Cardiac fibroblast (primary cell): Measurements from ENCODE around the gene TYW1.
"Not testable (repeated sequence)": the region's sequence is repeated elsewhere in the genome, so short reads cannot be mapped to it uniquely, and the experiment has no call there.

Source experiments
- DNase-seq, 2 donors: peaks; one replicate each; pipeline versions ENCODE4 v3.0.0 to v3.0.0-alpha.2; 2010; ENCODE audit warnings: low read depth in 2 of 2
- H3K4me3 ChIP-seq, 2 donors: replicated peaks in 1 of 2; 1 replicate in 1 of 2; 2 replicates in 1 of 2; pipeline ENCODE4 v1.5.1; 2011; ENCODE audit warnings: low read depth in 2 of 2, low read length in 2 of 2, mild to moderate bottlenecking in 2 of 2, moderate library complexity in 1 of 2
- CTCF ChIP-seq: IDR thresholded peaks from one replicate; pipeline ENCODE4 v1.5.1; 2011; ENCODE audit warnings: low read depth, mild to moderate bottlenecking, low read length, inconsistent platforms

Gene TYW1

GRCh38 chr7:67022511-67022910 lies 25.9 kb downstream of the TYW1 start:
- TF ChIP-seq CTCF = no peak
- no peak overlapping the region for H3K4me3 ChIP-seq
- DNase-seq = peak in 1 of 2 donors; percentile 8

DNA sequence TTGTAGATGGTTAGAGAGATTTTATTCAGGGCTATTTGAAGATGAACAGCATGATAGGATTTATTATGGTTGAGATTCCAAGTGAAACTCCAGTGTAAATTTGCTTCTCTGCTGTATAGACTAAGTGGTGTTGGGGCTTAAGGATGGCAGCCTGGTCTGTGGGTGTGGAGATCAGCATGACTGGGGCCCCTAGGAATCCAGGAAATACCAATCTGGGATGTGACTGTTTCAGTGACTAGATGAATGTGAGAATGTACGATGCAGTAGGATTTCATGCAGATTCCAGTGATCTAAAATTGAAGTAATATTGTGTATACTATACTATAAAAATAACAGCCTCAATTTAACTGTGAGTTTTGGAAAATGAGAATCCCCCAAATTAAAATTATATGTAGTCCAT lies 28.8 kb downstream of the TYW1 start:
- DNase-seq = peak; percentile 63 to 78
- H3K4me3 ChIP-seq = not testable (repeated sequence)

GRCh38 chr7:67031685-67032084 lies 35.1 kb downstream of the TYW1 start:
- not testable (repeated sequence) for DNase-seq, H3K4me3 ChIP-seq

GRCh38 chr7:67033251-67033650 lies 36.6 kb downstream of the TYW1 start:
- H3K4me3 ChIP-seq = no peak overlapping the region
- TF ChIP-seq CTCF = no peak
- DNase-seq = no peak

GRCh38 chr7:67036432-67037395 lies 40.1 kb downstream of the TYW1 start:
- not testable (repeated sequence) for DNase-seq, H3K4me3 ChIP-seq

DNA sequence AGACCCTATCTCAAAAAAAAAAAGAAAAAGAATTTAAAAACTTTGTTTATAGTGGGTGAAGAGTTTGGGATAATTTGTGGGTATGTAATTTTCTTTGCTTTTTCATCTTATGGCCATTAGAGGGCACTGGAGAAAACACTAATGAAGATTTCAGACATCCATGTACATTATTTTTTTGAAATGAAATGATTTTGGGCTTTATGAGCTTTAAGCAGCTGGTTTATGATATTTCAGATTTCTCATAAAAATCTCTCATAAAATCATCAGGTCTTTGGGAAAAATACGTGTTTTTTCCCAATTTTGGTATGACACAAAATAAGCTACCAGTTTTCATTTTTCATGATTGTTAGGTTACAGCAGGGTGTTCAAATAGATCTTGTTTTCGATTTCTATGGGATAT lies 44.2 kb downstream of the TYW1 start:
- DNase-seq = peak in 1 of 2 donors; percentile 9
- peak; percentile 7 for TF ChIP-seq CTCF
- not testable (repeated sequence) for H3K4me3 ChIP-seq

DNA sequence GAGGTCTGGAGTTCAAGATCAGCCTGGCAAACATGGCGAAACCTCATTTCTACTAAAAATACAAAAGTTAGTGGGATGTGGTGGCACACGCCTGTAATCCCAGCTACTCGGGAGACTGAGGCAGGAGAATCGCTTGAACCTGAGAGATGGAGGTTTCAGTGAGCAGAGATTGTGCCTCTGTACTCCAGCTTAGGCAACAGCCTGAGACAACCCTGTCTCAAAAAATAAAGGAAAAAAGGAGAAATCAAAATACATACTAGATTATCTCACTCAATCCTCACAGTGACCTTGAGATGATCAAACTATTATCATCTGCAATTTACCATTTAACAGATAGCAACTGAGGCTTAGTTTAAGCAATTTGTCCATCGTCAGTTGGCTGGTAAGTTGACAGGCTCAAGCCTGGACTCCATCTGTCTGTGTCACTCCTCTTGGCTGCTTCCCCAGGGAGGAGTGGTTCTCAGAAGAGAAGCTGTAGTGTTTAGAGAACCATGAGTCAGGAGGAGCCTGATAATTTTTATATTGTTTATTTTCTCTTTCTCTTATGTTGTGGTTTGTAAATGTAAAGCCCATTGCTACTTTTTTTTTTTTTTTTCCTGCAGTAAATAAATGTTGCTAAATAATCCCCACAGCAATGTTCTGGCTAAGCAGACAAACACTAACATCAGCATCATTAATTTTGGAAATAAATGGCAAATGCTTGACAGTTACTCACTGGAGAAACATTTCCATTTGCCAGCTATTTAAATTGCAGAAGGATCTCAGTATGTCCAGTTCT lies 46.3 kb downstream of the TYW1 start:
- not testable (repeated sequence) for H3K4me3 ChIP-seq
- DNase-seq = peak; percentile 80 to 89

DNA sequence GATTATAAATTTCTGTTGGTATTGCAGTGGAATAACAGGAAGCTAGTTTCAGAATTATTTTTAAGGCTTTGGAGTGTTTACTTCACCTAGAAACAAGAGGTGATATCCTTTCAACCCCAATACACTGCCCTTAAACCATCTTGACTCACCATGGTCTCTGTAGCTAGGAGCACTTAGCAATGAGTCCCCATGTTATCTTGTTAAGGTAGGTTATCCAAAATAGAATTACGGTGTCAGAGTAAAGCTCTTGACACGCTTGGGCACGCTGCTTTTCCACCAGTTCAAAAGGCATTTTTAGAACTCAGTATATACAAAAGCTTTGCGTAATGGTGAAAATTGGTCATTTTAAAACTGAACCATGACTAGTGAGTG lies 46.9 kb downstream of the TYW1 start:
- peak in 1 of 2 donors; percentile 15 for DNase-seq

DNA sequence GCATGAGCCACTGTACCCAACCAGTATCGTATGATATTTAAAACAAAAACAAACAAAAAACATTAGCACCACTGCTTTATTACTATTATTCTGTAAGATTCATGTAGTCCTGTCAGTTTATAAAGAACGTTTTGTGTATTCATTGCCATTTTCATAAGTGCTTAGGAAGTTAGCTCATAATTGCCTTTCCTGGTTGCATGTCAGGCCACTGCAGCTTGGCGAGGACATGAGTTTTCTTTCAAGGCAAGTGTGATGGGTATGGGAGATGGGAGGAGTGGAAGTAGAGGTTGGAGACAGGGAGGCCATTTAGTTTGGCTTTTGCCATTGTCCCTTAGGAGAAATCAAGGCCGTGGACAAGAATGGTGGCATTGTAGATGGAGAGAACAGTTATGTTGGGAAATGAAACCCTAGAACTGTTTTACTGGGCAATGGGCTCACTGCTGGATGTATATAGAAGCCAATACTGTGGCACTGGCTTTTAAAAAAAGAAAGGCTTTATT lies 48.9 kb downstream of the TYW1 start:
- no peak for DNase-seq
- no peak for TF ChIP-seq CTCF
- H3K4me3 ChIP-seq = no peak overlapping the region

More for the DNA sequence above, 46.9 kb downstream of the TYW1 start:
- H3K4me3 ChIP-seq = not testable (repeated sequence)

- DNase-seq, H3K4me3 ChIP-seq: not testable (repeated sequence)
These were observed 50.2 kb downstream of the TYW1 start for GRCh38 chr7:67046819-67047218.

DNA sequence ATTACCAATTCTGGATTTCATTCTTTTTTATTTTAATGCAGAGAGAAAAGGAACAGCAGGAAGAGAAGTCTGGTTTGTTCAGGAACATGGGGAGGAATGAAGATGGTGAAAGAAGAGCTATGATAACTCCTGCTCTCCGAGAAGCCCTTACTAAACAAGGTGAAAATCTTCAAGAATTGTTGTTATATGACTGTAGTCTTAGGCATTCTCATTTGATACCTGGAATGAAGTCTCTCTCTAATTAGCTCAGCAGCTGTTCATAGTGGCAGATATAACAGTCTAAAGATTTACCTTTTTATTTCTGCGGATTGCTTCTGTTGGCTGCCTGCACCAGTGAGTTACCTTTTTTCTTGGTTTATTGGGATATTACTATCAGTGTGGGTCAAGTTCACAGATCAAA lies 53.3 kb downstream of the TYW1 start:
- DNase-seq = not testable (repeated sequence)

DNA sequence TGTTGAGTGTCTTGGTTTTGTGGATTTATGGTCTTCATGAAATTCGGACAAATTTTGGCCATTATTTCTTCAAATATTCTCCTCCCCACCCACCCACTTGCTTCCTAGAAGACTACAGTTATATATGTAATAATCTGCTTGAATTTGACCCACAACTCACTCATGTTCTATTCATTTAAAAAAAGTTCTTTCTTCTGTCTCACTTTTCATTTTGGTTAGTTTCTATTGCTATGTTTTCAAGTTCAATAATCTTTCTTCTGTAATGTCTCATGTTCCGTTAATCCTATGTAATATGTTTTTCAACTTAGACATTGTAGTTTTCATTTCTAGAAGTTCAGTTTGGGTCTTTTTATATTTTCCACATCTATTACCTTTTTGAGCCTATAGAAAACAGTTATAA lies 55.5 kb downstream of the TYW1 start:
- not testable (repeated sequence) for H3K4me3 ChIP-seq, DNase-seq

More for the DNA sequence above, 53.3 kb downstream of the TYW1 start:
- H3K4me3 ChIP-seq = not testable (repeated sequence)
